HG02571 (cell line): ENCODE measurements around the gene STAT5A.
"Not testable (repeated sequence)": the region's sequence is repeated elsewhere in the genome, so short reads cannot be mapped to it uniquely, and the experiment has no call there.

Experiments
- ATAC-seq: cut with Tn5 transposase; IDR thresholded peaks from one replicate; pipeline ENCODE4 v1.9.1; 2021; ENCODE audit warnings: mild to moderate bottlenecking, moderate library complexity; ENCODE audit not compliant: unreplicated experiment

STAT5A gene

GRCh38 chr17:42287977-42288802 is at the start of gene STAT5A:
STAT5A (plus strand) TSS chr17:42288498; CDS start chr17:42289412, 914 bp downstream.
- no peak for ATAC-seq

GRCh38 chr17:42239576-42239975 is 48.7 kb upstream of the STAT5A start:
- ATAC-seq = not testable (repeated sequence)

GRCh38 chr17:42240201-42240600 is 48.1 kb upstream of the STAT5A start:
- ATAC-seq = no peak

GRCh38 chr17:42240863-42241262 is 47.4 kb upstream of the STAT5A start:
- ATAC-seq = not testable (repeated sequence)

- ATAC-seq = no peak
These were observed 46.4 kb upstream of the STAT5A start for GRCh38 chr17:42241871-42242270.

- ATAC-seq = no peak
These were observed 44.8 kb upstream of the STAT5A start for GRCh38 chr17:42243493-42243982.

GRCh38 chr17:42244116-42244515 is 44.2 kb upstream of the STAT5A start:
- not testable (repeated sequence) for ATAC-seq

GRCh38 chr17:42245183-42245582 is 43.1 kb upstream of the STAT5A start:
- not testable (repeated sequence) for ATAC-seq

GRCh38 chr17:42246515-42246914 is 41.8 kb upstream of the STAT5A start:
- no peak for ATAC-seq

GRCh38 chr17:42247734-42248133 is 40.6 kb upstream of the STAT5A start:
- no peak for ATAC-seq

GRCh38 chr17:42248351-42249179 is 39.7 kb upstream of the STAT5A start:
- peak; percentile 87 for ATAC-seq

GRCh38 chr17:42249681-42250446 is 38.4 kb upstream of the STAT5A start:
- no peak for ATAC-seq

GRCh38 chr17:42251115-42251514 is 37.2 kb upstream of the STAT5A start:
- ATAC-seq = no peak

GRCh38 chr17:42252597-42253550 is 35.4 kb upstream of the STAT5A start:
- no peak for ATAC-seq

GRCh38 chr17:42253578-42253977 is 34.7 kb upstream of the STAT5A start:
- ATAC-seq = no peak

- ATAC-seq = no peak
These were observed 32.9 kb upstream of the STAT5A start for GRCh38 chr17:42255445-42255844.

GRCh38 chr17:42260318-42260717 is 28.0 kb upstream of the STAT5A start:
- no peak for ATAC-seq

GRCh38 chr17:42264366-42264765 is 23.9 kb upstream of the STAT5A start:
- ATAC-seq = not testable (repeated sequence)

GRCh38 chr17:42266462-42266861 is 21.8 kb upstream of the STAT5A start:
- no peak for ATAC-seq
